ENCODE measurements around the gene INSYN2B.

GRCh38 chr5:169958278-169958677 is 22.0 kb downstream of the INSYN2B start:
- no peak for TF ChIP-seq EP300 (IDR thresholded peaks at IDR 0.05)
- no peak for TF ChIP-seq POLR2A (IDR thresholded peaks at IDR 0.05)
- TF ChIP-seq CTCF (IDR thresholded peaks at IDR 0.05) = no peak
